Astrocyte (in vitro differentiated cells and primary cell): Measurements from ENCODE around the gene ISL2.

ENCODE experiments used
- EZH2 ChIP-seq: IDR thresholded peaks from 2 replicates; pipeline ENCODE4 v1.6.1; 2012; ENCODE audit warnings: mild to moderate bottlenecking, low read length, inconsistent platforms; ENCODE audit not compliant: insufficient read depth
- TF ChIP-seq, protein P1 (sequence below): IDR thresholded peaks from 2 replicates; pipeline ENCODE4 v1.5.1; 2011; ENCODE audit warnings: low read depth, mild to moderate bottlenecking, inconsistent platforms, low read length, moderate library complexity; ENCODE audit not compliant: insufficient read depth

DNA sequence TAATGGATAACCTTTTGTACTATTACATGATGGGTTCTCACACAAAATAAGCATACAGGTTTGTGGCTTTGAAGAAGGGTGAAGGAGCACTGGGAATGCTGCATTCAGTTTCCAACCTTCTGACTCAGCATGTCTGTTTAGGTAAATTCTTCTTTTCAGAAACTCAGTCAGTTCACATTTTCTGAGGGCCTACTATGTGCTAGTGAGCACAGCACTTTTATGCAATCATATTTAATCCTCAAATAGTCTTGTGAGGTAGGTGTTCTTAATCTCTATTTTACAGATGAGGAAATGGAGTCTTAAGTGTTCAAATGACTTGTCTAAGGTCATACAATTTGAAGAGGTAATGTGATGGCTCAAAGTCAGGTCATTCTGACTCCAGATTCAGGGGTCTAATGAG, 41.2 kb downstream of the ISL2 start:
- TF ChIP-seq, protein P1, sequence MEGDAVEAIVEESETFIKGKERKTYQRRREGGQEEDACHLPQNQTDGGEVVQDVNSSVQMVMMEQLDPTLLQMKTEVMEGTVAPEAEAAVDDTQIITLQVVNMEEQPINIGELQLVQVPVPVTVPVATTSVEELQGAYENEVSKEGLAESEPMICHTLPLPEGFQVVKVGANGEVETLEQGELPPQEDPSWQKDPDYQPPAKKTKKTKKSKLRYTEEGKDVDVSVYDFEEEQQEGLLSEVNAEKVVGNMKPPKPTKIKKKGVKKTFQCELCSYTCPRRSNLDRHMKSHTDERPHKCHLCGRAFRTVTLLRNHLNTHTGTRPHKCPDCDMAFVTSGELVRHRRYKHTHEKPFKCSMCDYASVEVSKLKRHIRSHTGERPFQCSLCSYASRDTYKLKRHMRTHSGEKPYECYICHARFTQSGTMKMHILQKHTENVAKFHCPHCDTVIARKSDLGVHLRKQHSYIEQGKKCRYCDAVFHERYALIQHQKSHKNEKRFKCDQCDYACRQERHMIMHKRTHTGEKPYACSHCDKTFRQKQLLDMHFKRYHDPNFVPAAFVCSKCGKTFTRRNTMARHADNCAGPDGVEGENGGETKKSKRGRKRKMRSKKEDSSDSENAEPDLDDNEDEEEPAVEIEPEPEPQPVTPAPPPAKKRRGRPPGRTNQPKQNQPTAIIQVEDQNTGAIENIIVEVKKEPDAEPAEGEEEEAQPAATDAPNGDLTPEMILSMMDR = no peak
- no peak for TF ChIP-seq EZH2
